ENCODE results near the gene GALNT2.

The GALNT2 gene

GRCh38 chr1:230271300-230272035 lies 204.4 kb downstream of the GALNT2 start:
- DNase-seq (ENCODE audit: low spot score in 2 of 2) = no peak
- H3K36me3 ChIP-seq (replicated peaks) = peaks cover 19% of the 10 kb centered on the region

GRCh38 chr1:230272557-230272956 lies 205.5 kb downstream of the GALNT2 start:
- Histone ChIP-seq H3K4me1 (peaks cover 17% of the 10 kb centered on the region), H3K4me3 (no peak overlapping the region), H3K36me3 (replicated peaks) (peaks cover 19% of the 10 kb centered on the region), H3K27me3 (ENCODE audit: low read depth) (no peaks in the 10 kb centered on the region), H3K9me3 (no peaks in the 10 kb centered on the region)
- in situ Hi-C loops (cut with MboI; ENCODE audit: low sequenced_read_pairs) = no loop called here
- no peak for DNase-seq (ENCODE audit: low spot score in 2 of 2)

More at GRCh38 chr1:230271300-230272035, 204.4 kb downstream of the GALNT2 start:
- Histone ChIP-seq H3K9me3 (no peaks in the 10 kb centered on the region), H3K4me3 (no peak overlapping the region), H3K4me1 (peaks cover 10% of the 10 kb centered on the region), H3K27me3 (ENCODE audit: low read depth) (no peaks in the 10 kb centered on the region)
- in situ Hi-C loops (cut with MboI; ENCODE audit: low sequenced_read_pairs) = no loop called here

DNA sequence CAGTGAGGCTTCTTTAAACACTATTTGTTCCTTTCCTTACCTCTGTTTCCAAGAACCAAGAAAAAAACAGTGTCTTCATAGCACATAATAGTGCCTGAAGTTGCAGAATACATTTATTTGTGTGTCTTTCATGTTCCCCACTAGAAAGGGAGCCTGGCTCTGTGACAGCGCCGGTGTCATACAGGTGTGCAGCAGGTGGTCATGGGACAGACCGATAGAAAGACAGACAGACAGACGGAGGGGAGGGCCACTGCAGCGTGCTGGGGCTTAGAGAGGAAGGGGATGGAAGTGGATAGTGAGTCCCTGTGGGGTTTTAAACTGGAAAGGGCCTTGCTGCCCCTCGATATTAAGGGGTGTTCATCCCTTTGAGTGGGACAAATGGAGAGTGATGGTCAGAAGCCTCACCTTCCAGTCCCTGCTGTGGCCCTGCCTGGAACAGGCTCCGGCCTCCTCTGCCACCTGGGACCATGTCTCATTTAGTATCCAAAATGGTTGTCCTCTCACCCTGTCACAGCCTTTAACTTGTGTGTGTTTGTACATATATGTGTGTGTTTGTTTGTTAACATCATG lies 206.2 kb downstream of the GALNT2 start:
- no peak for DNase-seq (ENCODE audit: low spot score in 2 of 2)
- Histone ChIP-seq H3K9me3 (no peaks in the 10 kb centered on the region), H3K4me1 (peaks cover 20% of the 10 kb centered on the region), H3K27me3 (ENCODE audit: low read depth) (no peaks in the 10 kb centered on the region), H3K36me3 (replicated peaks) (peaks cover 19% of the 10 kb centered on the region), H3K4me3 (no peak overlapping the region)
- in situ Hi-C loops (cut with MboI; ENCODE audit: low sequenced_read_pairs) = no loop called here

- peaks cover 19% of the 10 kb centered on the region for H3K36me3 ChIP-seq (replicated peaks)
- no peak for DNase-seq (ENCODE audit: low spot score in 2 of 2)
- no peaks in the 10 kb centered on the region for H3K27me3 ChIP-seq (ENCODE audit: low read depth)
- no peaks in the 10 kb centered on the region for H3K9me3 ChIP-seq
- H3K4me3 ChIP-seq = no peak overlapping the region
- in situ Hi-C loops (cut with MboI; ENCODE audit: low sequenced_read_pairs) = no loop called here
- peaks cover 17% of the 10 kb centered on the region for H3K4me1 ChIP-seq
Observed at GRCh38 chr1:230274254-230274653, 207.2 kb downstream of the GALNT2 start.

GRCh38 chr1:230276401-230276800 lies 209.4 kb downstream of the GALNT2 start:
- peaks cover 10% of the 10 kb centered on the region for H3K4me1 ChIP-seq
- H3K9me3 ChIP-seq = no peaks in the 10 kb centered on the region
- H3K27me3 ChIP-seq (ENCODE audit: low read depth) = no peaks in the 10 kb centered on the region
- peaks cover 24% of the 10 kb centered on the region for H3K36me3 ChIP-seq (replicated peaks)
- in situ Hi-C loops (cut with MboI; ENCODE audit: low sequenced_read_pairs) = no loop called here
- H3K4me3 ChIP-seq = no peak overlapping the region
- no peak for DNase-seq (ENCODE audit: low spot score in 2 of 2)

- Histone ChIP-seq H3K4me3 (no peak overlapping the region), H3K9me3 (no peaks in the 10 kb centered on the region), H3K36me3 (replicated peaks) (peaks cover 24% of the 10 kb centered on the region), H3K4me1 (peaks cover 10% of the 10 kb centered on the region), H3K27me3 (ENCODE audit: low read depth) (no peaks in the 10 kb centered on the region)
- DNase-seq (ENCODE audit: low spot score in 2 of 2) = peak; percentile 67 to 95
- in situ Hi-C loops (cut with MboI; ENCODE audit: low sequenced_read_pairs) = no loop called here
Observed at GRCh38 chr1:230277201-230278025, 210.4 kb downstream of the GALNT2 start.

GRCh38 chr1:230278376-230278775 lies 211.3 kb downstream of the GALNT2 start:
- H3K4me1 ChIP-seq = peaks cover 10% of the 10 kb centered on the region

GRCh38 chr1:230278871-230279582 lies 212.0 kb downstream of the GALNT2 start:
- Histone ChIP-seq H3K27me3 (ENCODE audit: low read depth) (no peaks in the 10 kb centered on the region), H3K36me3 (replicated peaks) (peaks cover 24% of the 10 kb centered on the region), H3K4me3 (no peak overlapping the region), H3K9me3 (no peaks in the 10 kb centered on the region), H3K4me1 (peaks cover 10% of the 10 kb centered on the region)
- in situ Hi-C loops (cut with MboI; ENCODE audit: low sequenced_read_pairs) = no loop called here
- no peak for DNase-seq (ENCODE audit: low spot score in 2 of 2)

More at GRCh38 chr1:230278376-230278775, 211.3 kb downstream of the GALNT2 start:
- no peaks in the 10 kb centered on the region for H3K27me3 ChIP-seq (ENCODE audit: low read depth)
- in situ Hi-C loops (cut with MboI; ENCODE audit: low sequenced_read_pairs) = no loop called here
- DNase-seq (ENCODE audit: low spot score in 2 of 2) = no peak
- H3K9me3 ChIP-seq = no peaks in the 10 kb centered on the region
- peaks cover 24% of the 10 kb centered on the region for H3K36me3 ChIP-seq (replicated peaks)
- no peak overlapping the region for H3K4me3 ChIP-seq

- H3K36me3 ChIP-seq (replicated peaks) = peaks cover 21% of the 10 kb centered on the region
- no peaks in the 10 kb centered on the region for H3K9me3 ChIP-seq
- H3K27me3 ChIP-seq (ENCODE audit: low read depth) = no peaks in the 10 kb centered on the region
- no peak overlapping the region for H3K4me3 ChIP-seq
- DNase-seq (ENCODE audit: low spot score in 2 of 2) = no peak
- H3K4me1 ChIP-seq = peaks cover 10% of the 10 kb centered on the region
- in situ Hi-C loops (cut with MboI; ENCODE audit: low sequenced_read_pairs) = no loop called here
Observed at GRCh38 chr1:230279583-230279945, 212.5 kb downstream of the GALNT2 start.

DNA sequence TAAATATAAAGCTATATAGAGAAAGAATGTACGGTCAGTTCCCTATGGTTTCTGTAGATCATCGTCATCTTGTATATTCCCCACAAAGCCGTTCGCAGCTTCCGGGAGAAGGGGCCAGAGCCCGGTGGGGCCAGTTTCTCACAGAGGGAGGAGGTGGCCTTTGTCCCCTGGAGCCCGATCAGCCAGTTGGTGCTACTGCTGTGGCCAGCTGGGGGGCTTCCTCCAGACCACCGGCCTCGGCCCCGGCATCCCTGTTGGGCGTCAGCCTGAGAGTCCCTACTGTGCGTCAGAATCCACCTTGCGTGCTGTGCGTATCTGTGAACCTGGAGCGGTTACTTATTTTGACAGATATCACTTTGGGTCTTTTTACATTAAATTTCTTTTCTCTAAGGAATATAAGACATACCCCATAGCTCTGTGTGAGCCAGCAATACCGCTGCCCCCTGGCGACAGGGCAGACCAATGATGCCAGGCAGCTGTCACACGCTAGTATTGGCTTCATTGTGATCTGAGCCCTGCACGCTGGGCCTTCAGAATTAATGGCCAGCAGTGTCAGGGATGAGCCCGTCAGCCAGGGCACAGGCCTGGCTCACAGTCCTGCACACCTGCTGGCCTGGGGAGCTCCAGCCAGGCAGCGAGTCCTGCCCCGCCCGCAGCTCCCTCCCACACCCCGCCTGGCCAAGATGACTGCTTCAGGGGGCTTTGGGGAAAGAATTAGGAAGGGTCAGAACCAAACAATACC lies 213.2 kb downstream of the GALNT2 start:
- Histone ChIP-seq H3K4me1 (peaks cover 10% of the 10 kb centered on the region), H3K36me3 (replicated peaks) (peaks cover 15% of the 10 kb centered on the region), H3K9me3 (no peaks in the 10 kb centered on the region), H3K27me3 (ENCODE audit: low read depth) (no peaks in the 10 kb centered on the region), H3K4me3 (no peak overlapping the region)
- in situ Hi-C loops (cut with MboI; ENCODE audit: low sequenced_read_pairs) = no loop called here
- DNase-seq (ENCODE audit: low spot score in 2 of 2) = no peak

GRCh38 chr1:230280906-230281413 lies 213.9 kb downstream of the GALNT2 start:
- peaks cover 10% of the 10 kb centered on the region for H3K4me1 ChIP-seq
- H3K4me3 ChIP-seq = no peak overlapping the region
- in situ Hi-C loops (cut with MboI; ENCODE audit: low sequenced_read_pairs) = no loop called here
- 0 out of 2 replicates have a peak, but pooled peaks cover 7% of the 10 kb centered on the region for H3K36me3 ChIP-seq (replicated peaks)
- H3K27me3 ChIP-seq (ENCODE audit: low read depth) = no peaks in the 10 kb centered on the region
- H3K9me3 ChIP-seq = no peaks in the 10 kb centered on the region
- no peak for DNase-seq (ENCODE audit: low spot score in 2 of 2)

DNA sequence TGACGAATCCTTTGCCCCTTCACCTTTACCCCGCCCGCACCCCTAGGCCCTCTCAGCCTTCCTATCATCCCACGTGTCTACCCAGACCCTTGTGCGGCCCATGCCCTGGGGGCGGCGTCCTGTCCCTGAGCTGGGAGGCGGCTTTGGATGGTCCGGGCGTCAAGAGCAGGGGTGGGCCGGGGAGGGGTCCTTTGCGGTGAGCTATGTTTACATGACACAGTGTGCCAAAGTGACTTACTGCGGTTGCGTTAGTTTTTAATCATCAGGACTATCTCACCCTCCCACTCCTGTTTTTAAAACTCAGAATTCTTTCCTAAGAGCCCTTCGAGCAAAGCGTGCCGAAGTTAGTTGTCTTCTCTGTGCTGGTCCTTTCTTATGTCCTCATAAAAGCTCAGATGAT lies 214.5 kb downstream of the GALNT2 start:
- DNase-seq (ENCODE audit: low spot score in 2 of 2) = no peak
- no peaks in the 10 kb centered on the region for H3K27me3 ChIP-seq (ENCODE audit: low read depth)
- 0 out of 2 replicates have a peak, but pooled peaks cover 5% of the 10 kb centered on the region for H3K36me3 ChIP-seq (replicated peaks)
- no peaks in the 10 kb centered on the region for H3K9me3 ChIP-seq
- H3K4me1 ChIP-seq = peaks cover 10% of the 10 kb centered on the region
- H3K4me3 ChIP-seq = no peak overlapping the region
- in situ Hi-C loops (cut with MboI; ENCODE audit: low sequenced_read_pairs) = no loop called here

GRCh38 chr1:230282157-230282556 lies 215.1 kb downstream of the GALNT2 start:
- Histone ChIP-seq H3K4me1 (peaks cover 5% of the 10 kb centered on the region), H3K4me3 (no peak overlapping the region), H3K27me3 (ENCODE audit: low read depth) (no peaks in the 10 kb centered on the region), H3K36me3 (replicated peaks) (0 out of 2 replicates have a peak, but pooled peaks cover 5% of the 10 kb centered on the region), H3K9me3 (no peaks in the 10 kb centered on the region)
- no peak for DNase-seq (ENCODE audit: low spot score in 2 of 2)
- in situ Hi-C loops (cut with MboI; ENCODE audit: low sequenced_read_pairs) = no loop called here

Measured in HAP-1 (cell line).